DLD1 (cell line): ENCODE data around the gene UBE2I.
"Not testable (repeated sequence)": the region's sequence is repeated elsewhere in the genome, so short reads cannot be mapped to it uniquely, and the experiment has no call there.

Experiments used
- in situ Hi-C: cut with HindIII; loops from 2 replicates; pipeline ENCODE4 v1.10.0; 2017; ENCODE audit warnings: low sequenced_read_pairs

Gene UBE2I

GRCh38 chr16:1308977-1309885 is at the start of gene UBE2I:
Gene UBE2I, plus strand, starts transcription at chr16:1309636. Its CDS starts 4,395 bp downstream, at chr16:1314031.
- in situ Hi-C loops = no loop called here

- in situ Hi-C loops = no loop called here
Observed at GRCh38 chr16:1259760-1260068, 49.7 kb upstream of the UBE2I start.

- in situ Hi-C loops = no loop called here
Observed at GRCh38 chr16:1260101-1260680, 49.2 kb upstream of the UBE2I start.

- in situ Hi-C loops = no loop called here
Observed at GRCh38 chr16:1261131-1261892, 48.1 kb upstream of the UBE2I start.

GRCh38 chr16:1262210-1262845 is 47.1 kb upstream of the UBE2I start:
- in situ Hi-C loops = no loop called here

- in situ Hi-C loops = no loop called here
Observed at GRCh38 chr16:1262846-1263221, 46.6 kb upstream of the UBE2I start.

GRCh38 chr16:1263591-1264344 is 45.7 kb upstream of the UBE2I start:
- in situ Hi-C loops = no loop called here

- in situ Hi-C loops = no loop called here
Observed at GRCh38 chr16:1264345-1265089, 44.9 kb upstream of the UBE2I start.

GRCh38 chr16:1265090-1265630 is 44.3 kb upstream of the UBE2I start:
- in situ Hi-C loops = no loop called here

- in situ Hi-C loops = no loop called here
Observed at GRCh38 chr16:1265826-1266225, 43.6 kb upstream of the UBE2I start.

GRCh38 chr16:1269418-1269817 is 40.0 kb upstream of the UBE2I start:
- in situ Hi-C loops = not testable (repeated sequence)

GRCh38 chr16:1271380-1271723 is 38.1 kb upstream of the UBE2I start:
- in situ Hi-C loops = no loop called here

- in situ Hi-C loops = not testable (repeated sequence)
Observed at GRCh38 chr16:1271724-1272413, 37.6 kb upstream of the UBE2I start.

GRCh38 chr16:1272453-1273198 is 36.8 kb upstream of the UBE2I start:
- in situ Hi-C loops = no loop called here

- in situ Hi-C loops = no loop called here
Observed at GRCh38 chr16:1273816-1274215, 35.6 kb upstream of the UBE2I start.

GRCh38 chr16:1274767-1275166 is 34.7 kb upstream of the UBE2I start:
- in situ Hi-C loops = no loop called here

GRCh38 chr16:1275791-1276579 is 33.5 kb upstream of the UBE2I start:
- in situ Hi-C loops = no loop called here

GRCh38 chr16:1276580-1276878 is 32.9 kb upstream of the UBE2I start:
- in situ Hi-C loops = no loop called here
